PC-3 (cell line): ENCODE results near the gene HEXIM1. TPM values are rescaled to one million over a fixed set of nuclear protein-coding genes. Genes with fewer than 3 reads are reported as not detected.
A peak's percentile ranks its signal among the peaks of the same experiment; 100 is the strongest.

Experiments
- ATAC-seq: fragments of 200-7000 bp; cut with Tn5 transposase; 2 replicates; pipeline ENCODE4 v1.9.1; 2020; ENCODE audit warnings: mild to moderate bottlenecking, moderate library complexity
- BruUV-seq: library from RNA; stranded (reverse); fragments of 400-500 nt; replicated peaks from 2 replicates; lab custom pipeline; 2021; lab: Mats Ljungman, UMichigan
- CTCF ChIA-PET: fragments of 300-600 bp; sonication (Branson Sonifier 250); formaldehyde crosslinking; loops from one replicate; lab custom pipeline; 2022; ENCODE audit warnings: antibody characterized with exemption; lab: Charles Lee
- POLR2A ChIA-PET: fragments of 300-600 bp; sonication (Branson Sonifier 250); formaldehyde crosslinking; loops from one replicate; lab custom pipeline; 2022; ENCODE audit warnings: antibody characterized with exemption; ENCODE audit not compliant: unreplicated experiment; lab: Charles Lee
- DNase-seq: peaks from one replicate; pipeline ENCODE4 v3.0.0-alpha.2; 2015
- H2AFZ ChIP-seq: fragments of 300-600 bp; sonication (generic); 2 replicates; pipeline ENCODE4 v1.6.0; 2016; ENCODE audit warnings: antibody characterized with exemption, low read length
- H3F3A ChIP-seq: fragments of 300-600 bp; sonication (generic); one replicate; pipeline ENCODE4 v1.6.0; 2017; ENCODE audit warnings: antibody characterized with exemption, low read length, control low read depth, mild to moderate bottlenecking; ENCODE audit not compliant: unreplicated experiment
- H3K27ac ChIP-seq: fragments of 300-600 bp; sonication (generic); 2 replicates; pipeline ENCODE4 v1.5.1; 2016; ENCODE audit warnings: mild to moderate bottlenecking, low read length
- H3K27me3 ChIP-seq: fragments of 300-600 bp; sonication (generic); 2 replicates; pipeline ENCODE4 v1.6.1; 2016; ENCODE audit warnings: low read length, mixed read lengths
- H3K36me3 ChIP-seq: fragments of 300-600 bp; sonication (generic); 2 replicates; pipeline ENCODE4 v1.6.1; 2016; ENCODE audit warnings: low read depth, mixed run types, low read length, mixed read lengths
- H3K4me1 ChIP-seq: fragments of 300-600 bp; sonication (generic); 2 replicates; pipeline ENCODE4 v1.5.1; 2016; ENCODE audit warnings: low read length; ENCODE audit not compliant: insufficient read depth
- H3K4me2 ChIP-seq: fragments of 300-600 bp; sonication (generic); 2 replicates; pipeline ENCODE4 v1.6.0; 2016; ENCODE audit warnings: low read length
- H3K4me3 ChIP-seq: fragments of 300-600 bp; sonication (generic); 2 replicates; pipeline ENCODE4 v1.5.1; 2016; ENCODE audit warnings: mild to moderate bottlenecking, low read length, mixed read lengths
- H3K79me2 ChIP-seq: fragments of 300-600 bp; sonication (generic); 2 replicates; pipeline ENCODE4 v1.6.1; 2017; ENCODE audit warnings: low read length, mixed read lengths
- H3K9ac ChIP-seq: fragments of 300-600 bp; sonication (generic); 2 replicates; pipeline ENCODE4 v1.6.0; 2016; ENCODE audit warnings: mild to moderate bottlenecking, low read length
- H3K9me2 ChIP-seq: fragments of 300-600 bp; sonication (generic); replicated peaks from 2 replicates; pipeline ENCODE4 v1.6.1; 2016; ENCODE audit warnings: mixed run types, low read length, mixed read lengths
- H3K9me3 ChIP-seq: fragments of 300-600 bp; sonication (generic); 2 replicates; pipeline ENCODE4 v1.6.1; 2016; ENCODE audit warnings: low read length, mixed read lengths
- H4K20me1 ChIP-seq: fragments of 300-600 bp; sonication (generic); 2 replicates; pipeline ENCODE4 v1.6.1; 2016; ENCODE audit warnings: low read length, mixed read lengths
- CTCF ChIP-seq: fragments of 300-600 bp; sonication (generic); conservative IDR thresholded peaks from 2 replicates; pipeline ENCODE4 v1.5.1; 2017; ENCODE audit warnings: antibody characterized with exemption, low read depth, mild to moderate bottlenecking, low read length
- EZH2 ChIP-seq: fragments of 300-600 bp; sonication (generic); IDR thresholded peaks from one replicate; pipeline ENCODE4 v1.6.1; 2017; ENCODE audit warnings: antibody characterized with exemption, mild to moderate bottlenecking, low read length; ENCODE audit not compliant: unreplicated experiment
- EZH2phosphoT487 ChIP-seq: fragments of 300-600 bp; sonication (generic); IDR thresholded peaks from 2 replicates; pipeline ENCODE4 v1.6.1; 2018; ENCODE audit warnings: mild to moderate bottlenecking, antibody characterized with exemption, low read length, borderline replicate concordance
- intact Hi-C: fragments of 100-400 bp; cut with micrococcal nuclease; formaldehyde crosslinking; loops from 2 replicates; pipeline ENCODE4 v1.9.0; 2023
- total RNA-seq: library from RNA; depleted of rRNA; stranded (reverse); fragments of >200 nt; gene quantifications from 2 replicates; pipeline ENCODE4 v1.2.3, GENCODE V29; 2014

The HEXIM1 gene
- total RNA-seq, 1 experiment from 2014 or later: 47.3 TPM

- no peak overlapping the region for H3K4me3 ChIP-seq
- no peaks in the 10 kb centered on the region for H3K36me3 ChIP-seq
- no peaks in the 10 kb centered on the region for H3K27me3 ChIP-seq
- CTCF ChIA-PET: no interaction called here
- H3K9me2 ChIP-seq: no peaks in the 10 kb centered on the region
- H3K9ac ChIP-seq: no peak overlapping the region
- H3K27ac ChIP-seq: no peak overlapping the region
- no peaks in the 10 kb centered on the region for H3F3A ChIP-seq
- H3K9me3 ChIP-seq: no peaks in the 10 kb centered on the region
- DNase-seq (no peak), ATAC-seq (no peak)
- POLR2A ChIA-PET: no interaction called here
- intact Hi-C loops: no loop called here
- peaks cover 31% of the 10 kb centered on the region for H3K4me1 ChIP-seq
- TF ChIP-seq EZH2phosphoT487: no peak
- TF ChIP-seq CTCF: no peak
- TF ChIP-seq EZH2: no peak
- no TSS peak for BruUV-seq
- no peak overlapping the region for H3K4me2 ChIP-seq
- peaks cover 34% of the 10 kb centered on the region for H3K79me2 ChIP-seq
- H4K20me1 ChIP-seq: no peaks in the 10 kb centered on the region
- H2AFZ ChIP-seq: no peak overlapping the region
Measured at GRCh38 chr17:45120558-45120957, 27.7 kb upstream of the HEXIM1 start.

- BruUV-seq: no TSS peak
Measured at GRCh38 chr17:45121055-45121454, 27.2 kb upstream of the HEXIM1 start.

GRCh38 chr17:45123076-45123770 is 25.1 kb upstream of the HEXIM1 start:
- BruUV-seq: TSS peak; percentile 96
- H3K4me2 ChIP-seq: peak overlapping the region; percentile 76
- no peak for ATAC-seq

More at GRCh38 chr17:45121055-45121454, 27.2 kb upstream of the HEXIM1 start:
- no peaks in the 10 kb centered on the region for H3K36me3 ChIP-seq
- intact Hi-C loops: no loop called here
- TF ChIP-seq EZH2phosphoT487 (no peak), EZH2 (no peak)
- no peak overlapping the region for H3K9ac ChIP-seq
- ATAC-seq: no peak
- no peak overlapping the region for H3K4me3 ChIP-seq
- H2AFZ ChIP-seq: no peak overlapping the region
- no peaks in the 10 kb centered on the region for H3K27me3 ChIP-seq
- H3K9me3 ChIP-seq: no peaks in the 10 kb centered on the region
- H3F3A ChIP-seq: no peaks in the 10 kb centered on the region
- H3K4me1 ChIP-seq: peaks cover 31% of the 10 kb centered on the region
- H3K9me2 ChIP-seq: no peaks in the 10 kb centered on the region
- DNase-seq: no peak
- H3K79me2 ChIP-seq: peaks cover 37% of the 10 kb centered on the region
- no peaks in the 10 kb centered on the region for H4K20me1 ChIP-seq
- H3K27ac ChIP-seq: no peak overlapping the region
- CTCF ChIA-PET: no interaction called here
- no peak overlapping the region for H3K4me2 ChIP-seq
- POLR2A ChIA-PET: no interaction called here

More at GRCh38 chr17:45123076-45123770, 25.1 kb upstream of the HEXIM1 start:
- Histone ChIP-seq H3K36me3 (no peaks in the 10 kb centered on the region), H3K9me3 (no peaks in the 10 kb centered on the region), H3K4me1 (peaks cover 45% of the 10 kb centered on the region), H3F3A (no peaks in the 10 kb centered on the region), H3K27me3 (no peaks in the 10 kb centered on the region), H3K27ac (peak overlapping the region; percentile 94), H3K9ac (peak overlapping the region; percentile 36), H3K4me3 (no peak overlapping the region), H3K79me2 (peaks cover 48% of the 10 kb centered on the region), H2AFZ (no peak overlapping the region), H3K9me2 (no peaks in the 10 kb centered on the region), H4K20me1 (no peaks in the 10 kb centered on the region)
- ChIA-PET CTCF (no interaction called here), POLR2A (no interaction called here)
- intact Hi-C loops: no loop called here
- TF ChIP-seq CTCF (no peak), EZH2phosphoT487 (no peak), EZH2 (no peak)
- DNase-seq: no peak
